Adrenal gland (tissue), 19 donors: Measurements from ENCODE around the gene OR10Z1. TPM values are rescaled to one million over a fixed set of nuclear protein-coding genes. Genes with fewer than 3 reads are reported as not detected.

Experiments
- DNase-seq, 7 donors: peaks; one replicate each; pipeline ENCODE4 v3.0.0-alpha.2; 2019 to 2020
- H3K27ac ChIP-seq, 5 donors: fragments of 200-600 bp; sonication (generic) in 4 of 5; 1 replicate in 3 of 5; 2 replicates in 2 of 5; pipeline versions ENCODE4 v1.5.1 to v1.8.0; 2016 to 2020; ENCODE audit warnings: mild to moderate bottlenecking in 1 of 5
- H3K27me3 ChIP-seq: fragments of 200-600 bp; 2 replicates; pipeline ENCODE4 v1.8.0; 2021
- H3K36me3 ChIP-seq, 2 donors: fragments of 200-600 bp; replicated peaks in 1 of 2; 1 replicate in 1 of 2; 2 replicates in 1 of 2; pipeline versions ENCODE4 v1.5.1 to v1.8.0; 2018 to 2022
- H3K4me1 ChIP-seq, 2 donors: fragments of 200-600 bp; replicated peaks in 1 of 2; 1 replicate in 1 of 2; 2 replicates in 1 of 2; pipeline versions ENCODE4 v1.5.1 to v1.8.0; 2018 to 2021
- H3K4me3 ChIP-seq, 4 donors: fragments of 200-600 bp; sonication (generic) in 3 of 4; one replicate each; pipeline ENCODE4 v1.5.1; 2016 to 2018
- H3K9me3 ChIP-seq, 3 donors: fragments of 200-600 bp; sonication (generic) in 1 of 3; replicated peaks in 1 of 3; 1 replicate in 2 of 3; 2 replicates in 1 of 3; pipeline versions ENCODE4 v1.5.1 to v1.8.0; 2016 to 2021
- POLR2A ChIP-seq, 2 donors: fragments of 450-650 bp; IDR thresholded peaks; one replicate each; pipeline ENCODE4 v1.6.1; 2017; ENCODE audit warnings: antibody characterized with exemption in 2 of 2, mild to moderate bottlenecking in 2 of 2, moderate library complexity in 1 of 2
- WGBS, 4 donors: extraction: QIAGEN DNeasy Blood & Tissue Kit in 2 of 4; methylation state at CpG; one replicate each; pipeline versions ENCODE4 v1.1.5 to v1.1.7; 2013 to 2017; 5-methylcytosine and 5-hydroxymethylcytosine counted together
- intact Hi-C, 2 donors: fragments of 100-400 bp; cut with DNase I; formaldehyde crosslinking; loops; one replicate each; pipeline versions ENCODE4 v1.14.1 to v1.15.0; 2022 to 2023
- long read RNA-seq, 10 donors: library from polyadenylated mRNA in 3 of 10; unstranded in 2 of 10; stranded (forward) in 1 of 10; transcript quantifications; one replicate each; pipeline ENCODE4 v2.0.0 and lab custom pipeline, GENCODE V29; 2021 to 2026
- polyA plus RNA-seq, 3 donors: library from polyadenylated mRNA; stranded (reverse); fragments of 200-250 nt in 2 of 3; fragments of 350-450 nt in 1 of 3; fragmentation: Illumina TruSeq in 1 of 3; extraction: RNeasy Lipid Tissue Mini Kit (QIAGEN cat#74804) in 1 of 3; gene quantifications; one replicate each; pipeline ENCODE4 v1.2.3, GENCODE V29; 2013 to 2014
- total RNA-seq, 9 donors: library from RNA; depleted of rRNA in 4 of 9; stranded (reverse); fragments of >200 nt in 4 of 9; fragments of 120-200 nt in 1 of 9; fragmentation: NEBNext Ultra II Directional in 1 of 9; extraction: Animal tissue kit (Norgen Biotek cat#: 25700) in 1 of 9; gene quantifications; one replicate each; pipeline versions ENCODE4 v1.1.0 to v1.2.4, GENCODE V29; 2013 to 2023
- TF ChIP-seq, protein P1 (sequence below), 6 experiments: fragments of 450-650 bp in 4 of 6; fragments of 200-600 bp in 2 of 6; sonication (generic) in 1 of 6; IDR thresholded peaks; 1 replicate in 5 of 6; 2 replicates in 1 of 6; pipeline versions ENCODE4 v1.5.1 to v1.8.0; 2016 to 2021; ENCODE audit warnings: antibody characterized with exemption in 6 of 6, mild to moderate bottlenecking in 2 of 6, moderate library complexity in 1 of 6
- donor health status: healthy with polysubstance abuse.
- donor health status: Bipolar disorder and iron deficiency.
- donor health status: DM: yes; HTN: yes; CAD: no.
- donor health status: DM: no; HTN: no; CAD: no.
- donor health status: DM: no; HTN: no; CAD: no.
- donor health status: DM: yes; HTN: yes; CAD: no.

The OR10Z1 gene, protein sequence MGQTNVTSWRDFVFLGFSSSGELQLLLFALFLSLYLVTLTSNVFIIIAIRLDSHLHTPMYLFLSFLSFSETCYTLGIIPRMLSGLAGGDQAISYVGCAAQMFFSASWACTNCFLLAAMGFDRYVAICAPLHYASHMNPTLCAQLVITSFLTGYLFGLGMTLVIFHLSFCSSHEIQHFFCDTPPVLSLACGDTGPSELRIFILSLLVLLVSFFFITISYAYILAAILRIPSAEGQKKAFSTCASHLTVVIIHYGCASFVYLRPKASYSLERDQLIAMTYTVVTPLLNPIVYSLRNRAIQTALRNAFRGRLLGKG
- not detected for total RNA-seq
- polyA plus RNA-seq = not detected
- long read RNA-seq, donor 1 = 0 reads
- long read RNA-seq, donor 2 = 0 reads
- long read RNA-seq, donor 3 = 0 reads
- long read RNA-seq, donor 4 = 0 reads
- long read RNA-seq, donor 5 = 0 reads
- long read RNA-seq, donor 6 = 0 reads
- long read RNA-seq, donor 7 = 0 reads
- long read RNA-seq, donor 8 = 0 reads
- long read RNA-seq, donor 9 = 0 reads
- long read RNA-seq, donor 10 = 0 reads

DNA sequence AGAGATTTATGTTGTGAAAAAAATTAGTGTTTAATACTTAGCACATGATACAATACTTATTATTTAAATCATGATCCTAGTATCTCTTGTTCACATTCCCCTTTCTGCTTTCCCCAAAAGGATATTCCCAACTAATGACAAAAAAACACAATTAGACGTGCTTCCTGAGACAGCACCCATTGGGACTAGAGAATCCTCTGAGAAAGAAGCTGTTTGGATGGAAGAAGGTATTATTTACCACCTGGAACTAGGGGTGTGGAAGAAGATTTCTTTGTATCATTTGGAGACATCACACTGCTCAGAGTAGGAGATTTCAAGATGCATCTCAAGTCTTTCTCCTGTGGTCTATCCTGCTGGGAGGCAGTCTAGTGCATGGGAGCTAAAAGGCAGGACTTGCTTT, at the start of gene OR10Z1:
Gene OR10Z1 (plus strand): TSS at position 301 of the 400 bp plus-strand sequence. CDS start 1,171 bp downstream, outside the sequence.
- Histone ChIP-seq H3K9me3 (no peaks in the 10 kb centered on the region), H3K4me3 (no peak within 1 kb of the TSS), H3K36me3 (no peaks in the 10 kb centered on the region), H3K27me3 (no peaks in the 10 kb centered on the region), H3K4me1 (no peaks in the 10 kb centered on the region), H3K27ac (no peak within 1 kb of the TSS)
- WGBS, 4 donors = 60 to 83% (median 64%) methylated on average over 1 of the region's 1 CpG
- TF ChIP-seq, protein P1, sequence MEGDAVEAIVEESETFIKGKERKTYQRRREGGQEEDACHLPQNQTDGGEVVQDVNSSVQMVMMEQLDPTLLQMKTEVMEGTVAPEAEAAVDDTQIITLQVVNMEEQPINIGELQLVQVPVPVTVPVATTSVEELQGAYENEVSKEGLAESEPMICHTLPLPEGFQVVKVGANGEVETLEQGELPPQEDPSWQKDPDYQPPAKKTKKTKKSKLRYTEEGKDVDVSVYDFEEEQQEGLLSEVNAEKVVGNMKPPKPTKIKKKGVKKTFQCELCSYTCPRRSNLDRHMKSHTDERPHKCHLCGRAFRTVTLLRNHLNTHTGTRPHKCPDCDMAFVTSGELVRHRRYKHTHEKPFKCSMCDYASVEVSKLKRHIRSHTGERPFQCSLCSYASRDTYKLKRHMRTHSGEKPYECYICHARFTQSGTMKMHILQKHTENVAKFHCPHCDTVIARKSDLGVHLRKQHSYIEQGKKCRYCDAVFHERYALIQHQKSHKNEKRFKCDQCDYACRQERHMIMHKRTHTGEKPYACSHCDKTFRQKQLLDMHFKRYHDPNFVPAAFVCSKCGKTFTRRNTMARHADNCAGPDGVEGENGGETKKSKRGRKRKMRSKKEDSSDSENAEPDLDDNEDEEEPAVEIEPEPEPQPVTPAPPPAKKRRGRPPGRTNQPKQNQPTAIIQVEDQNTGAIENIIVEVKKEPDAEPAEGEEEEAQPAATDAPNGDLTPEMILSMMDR (IDR thresholded peaks at IDR 0.05) = no peak
- no peak for TF ChIP-seq POLR2A (IDR thresholded peaks at IDR 0.05)
- DNase-seq = no peak
- intact Hi-C loops = no loop called here

- DNase-seq = no peak
- WGBS, 4 donors = 56 to 76% (median 69%) methylated on average over 1 of the region's 1 CpG
Observed at GRCh38 chr1:158559696-158560095, 45.4 kb upstream of the OR10Z1 start.

GRCh38 chr1:158563853-158564252, 41.2 kb upstream of the OR10Z1 start:
- Histone ChIP-seq H3K4me1 (no peaks in the 10 kb centered on the region), H3K4me3 (no peak overlapping the region), H3K36me3 (no peaks in the 10 kb centered on the region), H3K9me3 (no peaks in the 10 kb centered on the region), H3K27ac (no peak overlapping the region), H3K27me3 (no peaks in the 10 kb centered on the region)
- TF ChIP-seq, protein P1 (IDR thresholded peaks at IDR 0.05) = no peak
- TF ChIP-seq POLR2A (IDR thresholded peaks at IDR 0.05) = no peak
- 50 to 67% (median 65%) methylated on average over 2 of the region's 2 CpGs for WGBS, 4 donors
- intact Hi-C loops = no loop called here
- no peak for DNase-seq

More at GRCh38 chr1:158559696-158560095, 45.4 kb upstream of the OR10Z1 start:
- TF ChIP-seq POLR2A (IDR thresholded peaks at IDR 0.05) = no peak
- TF ChIP-seq, protein P1 (IDR thresholded peaks at IDR 0.05) = no peak
- Histone ChIP-seq H3K4me1 (no peaks in the 10 kb centered on the region), H3K4me3 (no peak overlapping the region), H3K27ac (no peak overlapping the region), H3K27me3 (no peaks in the 10 kb centered on the region), H3K9me3 (no peaks in the 10 kb centered on the region), H3K36me3 (no peaks in the 10 kb centered on the region)
- intact Hi-C loops = no loop called here

DNA sequence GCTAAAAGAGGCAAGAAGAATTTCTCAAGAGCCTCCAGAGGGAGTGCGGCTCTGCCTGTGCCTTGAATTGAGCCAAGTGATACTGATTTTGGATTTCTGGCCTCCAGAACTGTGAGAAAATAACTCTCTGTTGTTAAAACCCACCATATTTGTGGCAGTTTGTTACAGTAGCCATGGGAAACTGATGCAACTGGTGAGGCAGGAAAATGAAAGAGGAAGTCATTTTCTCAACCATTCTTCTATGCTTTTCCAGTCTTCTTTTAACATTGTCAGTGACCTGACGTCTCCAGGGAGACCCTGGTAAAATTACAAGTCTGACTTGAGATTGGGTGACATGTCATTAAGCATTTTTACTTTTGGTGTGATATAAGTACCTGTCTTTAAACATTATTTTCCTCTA, 40.5 kb upstream of the OR10Z1 start:
- Histone ChIP-seq H3K27ac (no peak overlapping the region), H3K4me1 (no peaks in the 10 kb centered on the region), H3K36me3 (no peaks in the 10 kb centered on the region), H3K27me3 (no peaks in the 10 kb centered on the region), H3K9me3 (no peaks in the 10 kb centered on the region), H3K4me3 (no peak overlapping the region)
- DNase-seq = no peak
- TF ChIP-seq, protein P1 (IDR thresholded peaks at IDR 0.05) = no peak
- no peak for TF ChIP-seq POLR2A (IDR thresholded peaks at IDR 0.05)
- 60 to 69% (median 66%) methylated on average over 2 of the region's 2 CpGs for WGBS, 4 donors
- intact Hi-C loops = no loop called here
